ENCODE data around the gene CRISP1. TPM values are rescaled to one million over a fixed set of nuclear protein-coding genes. Genes with fewer than 3 reads are reported as not detected.
"Not testable (repeated sequence)": the region's sequence is repeated elsewhere in the genome, so short reads cannot be mapped to it uniquely, and the experiment has no call there.

CRISP1 gene
- total RNA-seq, 2 donors from 2014 or later: not detected

- Histone ChIP-seq H3K4me1 (peaks cover 0 to 3% of the 10 kb centered on the region in 2 donors), H3K27ac (no peak overlapping the region), H3K27me3 (no peaks in the 10 kb centered on the region), H3K36me3 (no peaks in the 10 kb centered on the region), H3K9me3 (no peaks in the 10 kb centered on the region), H3K4me3 (no peak overlapping the region)
- no peak for TF ChIP-seq CTCF (IDR thresholded peaks at IDR 0.05)
- no peak for DNase-seq (ENCODE audit: low spot score)
Observed at GRCh38 chr6:49909563-49909962, 43.2 kb upstream of the CRISP1 start.

- Histone ChIP-seq H3K4me3 (no peak overlapping the region), H3K27me3 (no peaks in the 10 kb centered on the region), H3K9me3 (no peaks in the 10 kb centered on the region), H3K36me3 (no peaks in the 10 kb centered on the region), H3K4me1 (no peaks in the 10 kb centered on the region), H3K27ac (no peak overlapping the region)
- DNase-seq (ENCODE audit: low spot score): no peak
- no peak for TF ChIP-seq CTCF (IDR thresholded peaks at IDR 0.05)
Observed at GRCh38 chr6:49906526-49906925, 40.2 kb upstream of the CRISP1 start.

GRCh38 chr6:49905296-49905695 is 39.0 kb upstream of the CRISP1 start:
- TF ChIP-seq CTCF (IDR thresholded peaks at IDR 0.05): no peak
- Histone ChIP-seq H3K9me3 (no peaks in the 10 kb centered on the region), H3K27ac (no peak overlapping the region), H3K27me3 (no peaks in the 10 kb centered on the region), H3K4me3 (no peak overlapping the region), H3K36me3 (no peaks in the 10 kb centered on the region), H3K4me1 (no peaks in the 10 kb centered on the region)
- DNase-seq (ENCODE audit: low spot score): no peak

- no peaks in the 10 kb centered on the region for H3K4me1 ChIP-seq
- no peaks in the 10 kb centered on the region for H3K36me3 ChIP-seq
- no peak for TF ChIP-seq CTCF (IDR thresholded peaks at IDR 0.05)
- no peak overlapping the region for H3K27ac ChIP-seq
- no peaks in the 10 kb centered on the region for H3K27me3 ChIP-seq
- H3K4me3 ChIP-seq: no peak overlapping the region
- no peaks in the 10 kb centered on the region for H3K9me3 ChIP-seq
- no peak for DNase-seq (ENCODE audit: low spot score)
Observed at GRCh38 chr6:49902856-49903255, 36.5 kb upstream of the CRISP1 start.

GRCh38 chr6:49898904-49899566 is 32.7 kb upstream of the CRISP1 start:
- no peak for TF ChIP-seq CTCF (IDR thresholded peaks at IDR 0.05)
- H3K4me1 ChIP-seq: no peaks in the 10 kb centered on the region
- H3K27ac ChIP-seq: no peak overlapping the region
- H3K27me3 ChIP-seq: no peaks in the 10 kb centered on the region
- H3K36me3 ChIP-seq: no peaks in the 10 kb centered on the region
- no peak for DNase-seq (ENCODE audit: low spot score)
- H3K9me3 ChIP-seq: peaks cover 0 to 10% of the 10 kb centered on the region in 2 donors
- H3K4me3 ChIP-seq: no peak overlapping the region

- DNase-seq (ENCODE audit: low spot score); H3K27ac ChIP-seq; H3K4me3 ChIP-seq; H3K4me1 ChIP-seq; H3K36me3 ChIP-seq; H3K27me3 ChIP-seq: not testable (repeated sequence)
- peaks cover 0 to 10% of the 10 kb centered on the region in 2 donors for H3K9me3 ChIP-seq
Observed at GRCh38 chr6:49895553-49895952, 29.2 kb upstream of the CRISP1 start.
